GM12801 (cell line): Measurements from ENCODE around the gene LIPI.

Source experiments
- CTCF ChIP-seq: IDR thresholded peaks from one replicate; pipeline ENCODE4 v1.5.1; 2011; ENCODE audit warnings: control low read depth; ENCODE audit not compliant: insufficient read length; ENCODE audit errors: extremely low read depth

LIPI gene

DNA sequence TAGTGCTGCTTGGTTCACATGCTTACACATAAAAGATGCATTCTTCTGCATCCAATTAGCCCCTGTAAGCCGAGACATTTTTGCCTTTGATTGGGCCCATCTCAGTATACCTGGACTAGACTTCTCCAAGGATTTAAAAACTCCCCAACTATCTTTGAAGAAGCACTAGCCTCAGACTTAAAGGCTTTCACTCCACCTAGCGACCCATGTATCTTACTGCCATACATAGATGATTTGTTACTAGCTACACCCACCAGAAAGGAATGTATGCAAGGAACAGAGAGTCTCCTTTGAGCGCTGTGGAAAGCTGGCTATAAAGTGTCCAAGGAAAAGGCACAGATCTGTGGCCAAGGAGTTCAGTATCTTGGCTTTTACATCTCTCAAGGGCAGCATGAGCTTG is 91.7 kb downstream of the LIPI start:
- TF ChIP-seq CTCF: no peak

- no peak for TF ChIP-seq CTCF
Observed at GRCh38 chr21:14116080-14116481, 94.7 kb downstream of the LIPI start.

DNA sequence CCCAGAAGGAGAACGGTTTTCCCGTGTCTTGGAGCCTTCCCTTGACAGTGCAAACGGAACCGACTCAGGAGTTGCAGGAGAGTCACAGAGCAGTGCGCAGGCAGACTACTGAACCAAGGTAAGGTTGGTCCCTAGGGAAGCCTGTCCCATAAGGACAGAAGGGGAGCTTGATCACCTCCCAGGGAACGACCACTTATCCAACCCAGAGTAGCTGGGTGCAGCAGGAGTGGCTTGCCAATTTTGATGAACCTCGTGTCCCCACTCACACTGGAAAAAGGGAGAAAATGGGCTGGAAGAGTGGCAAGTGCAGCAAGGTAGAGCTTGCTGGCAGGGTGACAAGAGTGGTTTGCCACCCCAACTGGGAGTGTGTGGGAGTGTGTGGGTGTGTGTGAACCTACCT is 95.1 kb downstream of the LIPI start:
- TF ChIP-seq CTCF: no peak

GRCh38 chr21:14114251-14114650 is 96.5 kb downstream of the LIPI start:
- TF ChIP-seq CTCF: no peak

GRCh38 chr21:14099570-14099969 is 111.2 kb downstream of the LIPI start:
- TF ChIP-seq CTCF: no peak

DNA sequence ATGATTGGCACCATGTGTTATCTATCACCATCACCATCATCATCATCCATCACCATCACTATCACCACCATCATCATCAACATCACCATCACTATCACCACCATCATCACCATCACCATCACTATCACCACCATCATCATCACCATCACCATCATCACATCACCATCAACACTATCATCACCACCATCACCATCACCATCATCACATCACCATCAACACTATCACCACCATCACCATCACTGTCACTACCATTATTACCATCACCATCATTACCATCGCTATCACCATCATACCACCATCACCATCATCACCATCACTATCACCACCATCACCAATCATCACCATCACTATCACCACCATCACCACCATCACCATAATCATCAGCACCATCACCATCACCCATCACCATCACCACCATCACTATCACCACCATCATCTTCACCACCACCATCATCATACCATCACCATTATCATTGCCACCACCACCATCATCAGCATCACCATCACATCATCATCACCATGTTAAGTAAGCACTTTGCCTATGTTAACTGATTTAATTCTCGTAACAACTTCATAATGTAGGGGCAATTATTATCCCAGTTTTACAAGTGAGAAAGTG is 112.8 kb downstream of the LIPI start:
- TF ChIP-seq CTCF: no peak

DNA sequence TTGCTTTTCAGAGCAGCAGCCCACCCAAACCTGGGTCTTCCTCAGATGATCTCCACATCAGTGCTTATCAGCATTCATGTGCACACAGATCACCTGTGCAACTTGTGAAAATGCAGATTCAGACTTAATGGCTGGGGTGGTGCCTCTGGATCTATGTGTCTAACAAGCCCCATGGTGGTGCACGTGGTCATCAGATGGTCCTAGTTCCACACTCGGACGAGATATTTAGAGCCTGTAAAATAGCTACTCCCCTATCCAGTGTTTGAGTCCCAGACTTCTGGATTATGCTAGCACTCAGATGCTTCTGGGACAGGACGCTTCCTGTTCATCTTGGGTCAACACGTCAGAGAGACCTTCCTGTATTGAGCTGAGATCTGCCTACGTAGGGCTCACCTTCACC is 114.2 kb downstream of the LIPI start:
- TF ChIP-seq CTCF: no peak
